ENCODE measurements around the gene THSD7B.

DNA sequence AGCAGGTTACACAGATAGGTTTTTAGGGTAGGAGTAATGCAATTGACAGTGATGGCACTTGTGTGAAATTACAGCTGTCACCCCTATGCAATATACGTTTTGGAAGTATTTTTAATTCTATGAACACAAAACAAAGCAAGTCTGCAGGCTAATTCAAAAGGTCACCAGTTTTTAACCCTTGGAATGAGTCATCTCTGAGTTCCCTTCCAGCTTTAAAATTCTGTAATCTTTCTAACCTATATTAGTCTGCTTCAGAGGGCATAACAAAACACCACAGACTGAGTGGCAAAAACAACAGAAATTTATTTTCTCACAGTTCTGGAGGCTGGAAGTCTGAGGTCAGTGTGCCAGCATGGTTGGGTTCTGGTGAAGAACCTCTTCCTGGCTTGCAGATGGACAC is 602.0 kb downstream of the THSD7B start:
- TF ChIP-seq, protein P1, sequence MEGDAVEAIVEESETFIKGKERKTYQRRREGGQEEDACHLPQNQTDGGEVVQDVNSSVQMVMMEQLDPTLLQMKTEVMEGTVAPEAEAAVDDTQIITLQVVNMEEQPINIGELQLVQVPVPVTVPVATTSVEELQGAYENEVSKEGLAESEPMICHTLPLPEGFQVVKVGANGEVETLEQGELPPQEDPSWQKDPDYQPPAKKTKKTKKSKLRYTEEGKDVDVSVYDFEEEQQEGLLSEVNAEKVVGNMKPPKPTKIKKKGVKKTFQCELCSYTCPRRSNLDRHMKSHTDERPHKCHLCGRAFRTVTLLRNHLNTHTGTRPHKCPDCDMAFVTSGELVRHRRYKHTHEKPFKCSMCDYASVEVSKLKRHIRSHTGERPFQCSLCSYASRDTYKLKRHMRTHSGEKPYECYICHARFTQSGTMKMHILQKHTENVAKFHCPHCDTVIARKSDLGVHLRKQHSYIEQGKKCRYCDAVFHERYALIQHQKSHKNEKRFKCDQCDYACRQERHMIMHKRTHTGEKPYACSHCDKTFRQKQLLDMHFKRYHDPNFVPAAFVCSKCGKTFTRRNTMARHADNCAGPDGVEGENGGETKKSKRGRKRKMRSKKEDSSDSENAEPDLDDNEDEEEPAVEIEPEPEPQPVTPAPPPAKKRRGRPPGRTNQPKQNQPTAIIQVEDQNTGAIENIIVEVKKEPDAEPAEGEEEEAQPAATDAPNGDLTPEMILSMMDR (IDR thresholded peaks at IDR 0.05; ENCODE audit: low read depth, low read length, poor library complexity, severe bottlenecking), result no peak
- TF ChIP-seq EZH2phosphoT487 (IDR thresholded peaks at IDR 0.05; ENCODE audit: borderline replicate concordance, low read length), result no peak

Data from DOHH2 (cell line).